Measurements from ENCODE around the gene MVK. TPM values are rescaled to one million over a fixed set of nuclear protein-coding genes. Genes with fewer than 3 reads are reported as not detected.

MVK gene
- polyA plus RNA-seq, 2 donors = 52.3 to 82.3 TPM

DNA sequence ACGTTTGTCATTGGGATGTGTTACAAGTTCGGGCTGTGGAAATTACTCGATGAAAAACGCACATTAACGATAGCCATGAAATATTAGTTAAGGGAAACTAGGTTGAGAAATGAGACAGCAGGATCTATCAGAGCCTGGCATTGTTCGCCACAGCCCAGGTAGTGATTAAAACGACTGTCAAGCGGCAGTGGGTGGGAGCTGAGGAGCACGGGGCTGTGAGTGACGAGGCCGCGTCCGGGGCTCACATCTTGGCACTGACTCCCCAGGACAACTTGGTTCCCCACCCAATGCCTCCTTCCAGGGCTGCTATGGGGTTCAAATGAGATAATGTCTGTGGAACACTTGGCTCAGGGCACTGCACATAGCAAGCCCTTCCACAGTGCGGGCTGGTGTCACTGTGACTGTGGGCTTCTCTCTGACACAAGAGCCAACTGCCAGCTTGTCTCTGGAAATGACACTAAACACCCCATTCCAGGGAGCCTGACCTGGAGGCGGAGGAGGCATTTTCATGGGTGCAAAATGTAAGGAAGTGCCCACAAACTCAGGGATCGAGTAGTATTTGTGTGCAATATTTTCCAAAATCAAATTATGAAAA lies 19.6 kb upstream of the MVK start:
- 47 to 57% methylated on average over 16 of the region's 16 CpGs for WGBS, 2 donors
- H3K27me3 ChIP-seq (ENCODE audit: control insufficient read depth in 1 of 2, insufficient read depth in 2 of 2, low read length in 2 of 2) = no peaks in the 10 kb centered on the region
- no peak overlapping the region for H3K27ac ChIP-seq (ENCODE audit: low read depth in 2 of 2, low read length in 1 of 2)
- H3K4me1 ChIP-seq (ENCODE audit: control insufficient read depth in 2 of 2, insufficient read depth in 2 of 2, low read length in 1 of 2) = peaks cover 5 to 8% of the 10 kb centered on the region in 2 donors
- H3K36me3 ChIP-seq (ENCODE audit: control insufficient read depth in 2 of 2, insufficient read depth in 2 of 2, low read length in 1 of 2) = no peaks in the 10 kb centered on the region
- H3K9me3 ChIP-seq (ENCODE audit: control insufficient read depth in 2 of 2, insufficient read depth in 1 of 2, low read depth in 1 of 2, low read length in 1 of 2) = no peaks in the 10 kb centered on the region
- H3K4me3 ChIP-seq (ENCODE audit: low read depth in 1 of 2, low read length in 2 of 2) = no peak overlapping the region

DNA sequence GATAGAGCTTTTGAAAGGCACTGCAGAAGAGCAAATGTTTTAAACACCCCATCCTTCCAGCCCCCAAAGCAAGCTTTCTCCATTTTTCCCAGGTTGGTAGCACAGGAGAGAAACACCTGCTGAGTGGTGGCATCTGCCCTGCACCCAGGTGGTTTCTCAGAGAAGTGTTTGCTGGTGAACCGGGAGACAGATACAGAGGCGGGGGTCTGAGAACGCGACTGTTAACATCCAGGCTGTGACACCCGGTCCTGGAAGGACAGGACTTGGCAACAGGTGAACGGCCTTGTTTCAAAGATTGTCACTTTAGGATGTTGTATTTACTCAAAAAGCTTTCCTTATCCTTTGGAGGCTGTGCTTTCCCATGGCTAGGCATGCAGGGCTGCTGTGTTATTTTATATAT lies 18.8 kb upstream of the MVK start:
- no peaks in the 10 kb centered on the region for H3K9me3 ChIP-seq (ENCODE audit: control insufficient read depth in 2 of 2, insufficient read depth in 1 of 2, low read depth in 1 of 2, low read length in 1 of 2)
- H3K4me1 ChIP-seq (ENCODE audit: control insufficient read depth in 2 of 2, insufficient read depth in 2 of 2, low read length in 1 of 2) = peaks cover 5 to 8% of the 10 kb centered on the region in 2 donors
- WGBS, 2 donors = 59 to 62% methylated on average over 6 of the region's 6 CpGs
- H3K4me3 ChIP-seq (ENCODE audit: low read depth in 1 of 2, low read length in 2 of 2) = no peak overlapping the region
- H3K36me3 ChIP-seq (ENCODE audit: control insufficient read depth in 2 of 2, insufficient read depth in 2 of 2, low read length in 1 of 2) = peaks cover 0 to 2% of the 10 kb centered on the region in 2 donors
- H3K27ac ChIP-seq (ENCODE audit: low read depth in 2 of 2, low read length in 1 of 2) = no peak overlapping the region
- no peaks in the 10 kb centered on the region for H3K27me3 ChIP-seq (ENCODE audit: control insufficient read depth in 1 of 2, insufficient read depth in 2 of 2, low read length in 2 of 2)

- Histone ChIP-seq H3K27ac (ENCODE audit: low read depth in 2 of 2, low read length in 1 of 2) (no peak overlapping the region), H3K9me3 (ENCODE audit: control insufficient read depth in 2 of 2, insufficient read depth in 1 of 2, low read depth in 1 of 2, low read length in 1 of 2) (no peaks in the 10 kb centered on the region), H3K4me1 (ENCODE audit: control insufficient read depth in 2 of 2, insufficient read depth in 2 of 2, low read length in 1 of 2) (peaks cover 5 to 8% of the 10 kb centered on the region in 2 donors), H3K36me3 (ENCODE audit: control insufficient read depth in 2 of 2, insufficient read depth in 2 of 2, low read length in 1 of 2) (peaks cover 0 to 3% of the 10 kb centered on the region in 2 donors), H3K4me3 (ENCODE audit: low read depth in 1 of 2, low read length in 2 of 2) (no peak overlapping the region), H3K27me3 (ENCODE audit: control insufficient read depth in 1 of 2, insufficient read depth in 2 of 2, low read length in 2 of 2) (no peaks in the 10 kb centered on the region)
- 70 to 76% methylated on average over 18 of the region's 18 CpGs for WGBS, 2 donors
Observed at GRCh38 chr12:109555431-109556315, 17.9 kb upstream of the MVK start.

DNA sequence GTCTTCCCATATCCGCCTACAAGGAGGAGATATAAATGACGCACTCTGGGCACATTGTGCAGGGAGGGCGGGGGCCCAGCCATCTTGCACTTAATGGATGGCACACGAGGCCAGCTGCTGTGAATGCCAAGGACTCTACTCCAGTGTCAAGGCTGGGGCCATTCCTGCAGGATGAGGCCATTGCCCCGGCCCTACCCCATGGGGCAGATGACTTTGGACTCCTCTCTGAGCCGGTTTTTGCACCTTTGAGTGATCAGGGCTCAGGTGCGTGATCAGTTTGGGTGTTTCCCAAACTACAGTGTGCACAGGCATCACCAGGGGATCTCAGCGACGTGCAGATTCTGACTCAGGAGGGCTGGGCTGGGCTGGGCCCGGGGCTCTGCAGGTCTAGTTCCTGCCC lies 16.4 kb upstream of the MVK start:
- Histone ChIP-seq H3K4me3 (ENCODE audit: low read depth in 1 of 2, low read length in 2 of 2) (no peak overlapping the region), H3K27me3 (ENCODE audit: control insufficient read depth in 1 of 2, insufficient read depth in 2 of 2, low read length in 2 of 2) (no peaks in the 10 kb centered on the region), H3K27ac (ENCODE audit: low read depth in 2 of 2, low read length in 1 of 2) (peak overlapping the region in 1 of 2 donors; percentile 61), H3K9me3 (ENCODE audit: control insufficient read depth in 2 of 2, insufficient read depth in 1 of 2, low read depth in 1 of 2, low read length in 1 of 2) (no peaks in the 10 kb centered on the region), H3K4me1 (ENCODE audit: control insufficient read depth in 2 of 2, insufficient read depth in 2 of 2, low read length in 1 of 2) (peaks cover 5 to 8% of the 10 kb centered on the region in 2 donors), H3K36me3 (ENCODE audit: control insufficient read depth in 2 of 2, insufficient read depth in 2 of 2, low read length in 1 of 2) (peaks cover 3 to 14% of the 10 kb centered on the region in 2 donors)
- whole genome bisulfite sequencing, 2 donors = 78 to 83% methylated on average over 10 of the region's 10 CpGs

DNA sequence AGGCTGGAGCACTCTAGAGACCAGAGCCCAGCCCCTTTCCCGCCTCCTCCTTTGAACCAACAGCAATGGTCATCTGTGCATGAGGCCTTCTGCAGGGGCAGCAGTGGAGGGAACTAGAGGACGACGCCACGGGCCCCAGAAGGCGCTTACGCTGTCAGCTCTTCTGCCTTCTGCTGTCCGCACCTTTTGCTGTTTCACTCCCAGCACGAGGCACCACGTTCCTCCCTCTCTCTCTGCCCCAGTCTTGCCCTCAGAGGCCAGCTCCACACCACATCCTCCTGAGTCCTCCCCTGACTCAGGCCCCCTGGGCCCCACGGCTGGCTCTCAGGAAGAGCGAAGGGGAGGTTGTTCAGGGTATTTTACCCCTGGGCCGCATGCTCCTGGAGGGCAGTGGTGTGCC lies 15.8 kb upstream of the MVK start:
- Histone ChIP-seq H3K27ac (ENCODE audit: low read depth in 2 of 2, low read length in 1 of 2) (peak overlapping the region; percentile 28 to 74), H3K4me3 (ENCODE audit: low read depth in 1 of 2, low read length in 2 of 2) (no peak overlapping the region), H3K4me1 (ENCODE audit: control insufficient read depth in 2 of 2, insufficient read depth in 2 of 2, low read length in 1 of 2) (peaks cover 5 to 8% of the 10 kb centered on the region in 2 donors), H3K36me3 (ENCODE audit: control insufficient read depth in 2 of 2, insufficient read depth in 2 of 2, low read length in 1 of 2) (peaks cover 6 to 14% of the 10 kb centered on the region in 2 donors), H3K9me3 (ENCODE audit: control insufficient read depth in 2 of 2, insufficient read depth in 1 of 2, low read depth in 1 of 2, low read length in 1 of 2) (no peaks in the 10 kb centered on the region), H3K27me3 (ENCODE audit: control insufficient read depth in 1 of 2, insufficient read depth in 2 of 2, low read length in 2 of 2) (no peaks in the 10 kb centered on the region)
- 82 to 86% methylated on average over 12 of the region's 12 CpGs for WGBS, 2 donors

- H3K27ac ChIP-seq (ENCODE audit: low read depth in 2 of 2, low read length in 1 of 2) = peak overlapping the region in 1 of 2 donors; percentile 74
- H3K4me1 ChIP-seq (ENCODE audit: control insufficient read depth in 2 of 2, insufficient read depth in 2 of 2, low read length in 1 of 2) = peaks cover 5 to 8% of the 10 kb centered on the region in 2 donors
- H3K9me3 ChIP-seq (ENCODE audit: control insufficient read depth in 2 of 2, insufficient read depth in 1 of 2, low read depth in 1 of 2, low read length in 1 of 2) = no peaks in the 10 kb centered on the region
- WGBS, 2 donors = 86 to 92% methylated on average over 25 of the region's 25 CpGs
- no peaks in the 10 kb centered on the region for H3K27me3 ChIP-seq (ENCODE audit: control insufficient read depth in 1 of 2, insufficient read depth in 2 of 2, low read length in 2 of 2)
- H3K4me3 ChIP-seq (ENCODE audit: low read depth in 1 of 2, low read length in 2 of 2) = no peak overlapping the region
- peaks cover 6 to 22% of the 10 kb centered on the region in 2 donors for H3K36me3 ChIP-seq (ENCODE audit: control insufficient read depth in 2 of 2, insufficient read depth in 2 of 2, low read length in 1 of 2)
Observed at GRCh38 chr12:109558374-109559199, 15.0 kb upstream of the MVK start.

GRCh38 chr12:109559200-109559505 lies 14.4 kb upstream of the MVK start:
- Histone ChIP-seq H3K4me3 (ENCODE audit: low read depth in 1 of 2, low read length in 2 of 2) (no peak overlapping the region), H3K27me3 (ENCODE audit: control insufficient read depth in 1 of 2, insufficient read depth in 2 of 2, low read length in 2 of 2) (no peaks in the 10 kb centered on the region), H3K9me3 (ENCODE audit: control insufficient read depth in 2 of 2, insufficient read depth in 1 of 2, low read depth in 1 of 2, low read length in 1 of 2) (no peaks in the 10 kb centered on the region), H3K27ac (ENCODE audit: low read depth in 2 of 2, low read length in 1 of 2) (no peak overlapping the region), H3K4me1 (ENCODE audit: control insufficient read depth in 2 of 2, insufficient read depth in 2 of 2, low read length in 1 of 2) (peaks cover 5 to 8% of the 10 kb centered on the region in 2 donors), H3K36me3 (ENCODE audit: control insufficient read depth in 2 of 2, insufficient read depth in 2 of 2, low read length in 1 of 2) (peaks cover 6 to 26% of the 10 kb centered on the region in 2 donors)
- 89 to 97% methylated on average over 6 of the region's 6 CpGs for WGBS, 2 donors

DNA sequence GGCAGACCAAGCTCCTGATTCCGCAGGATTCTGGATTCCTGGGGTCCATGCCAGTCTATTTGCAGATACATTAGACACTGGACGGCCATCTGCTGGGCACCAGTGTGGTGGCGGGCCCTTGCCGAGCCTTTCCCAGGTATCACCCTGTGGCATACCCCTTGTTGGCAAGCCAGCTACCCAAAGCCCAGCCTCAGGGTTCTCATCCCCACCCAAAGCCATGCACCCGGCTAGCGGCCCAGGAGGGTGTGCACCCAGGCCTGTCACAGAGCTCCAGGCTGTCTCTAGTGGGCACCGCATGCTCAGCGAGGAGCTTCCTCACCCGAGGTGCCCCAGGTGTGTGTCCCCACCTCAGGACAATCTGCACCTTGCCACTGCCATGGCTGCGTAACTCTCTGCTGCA lies 14.0 kb upstream of the MVK start:
- H3K4me3 ChIP-seq (ENCODE audit: low read depth in 1 of 2, low read length in 2 of 2) = no peak overlapping the region
- no peak overlapping the region for H3K27ac ChIP-seq (ENCODE audit: low read depth in 2 of 2, low read length in 1 of 2)
- H3K27me3 ChIP-seq (ENCODE audit: control insufficient read depth in 1 of 2, insufficient read depth in 2 of 2, low read length in 2 of 2) = no peaks in the 10 kb centered on the region
- WGBS, 2 donors = 90 to 95% methylated on average over 10 of the region's 10 CpGs
- peaks cover 5 to 8% of the 10 kb centered on the region in 2 donors for H3K4me1 ChIP-seq (ENCODE audit: control insufficient read depth in 2 of 2, insufficient read depth in 2 of 2, low read length in 1 of 2)
- no peaks in the 10 kb centered on the region for H3K9me3 ChIP-seq (ENCODE audit: control insufficient read depth in 2 of 2, insufficient read depth in 1 of 2, low read depth in 1 of 2, low read length in 1 of 2)
- H3K36me3 ChIP-seq (ENCODE audit: control insufficient read depth in 2 of 2, insufficient read depth in 2 of 2, low read length in 1 of 2) = peaks cover 6 to 26% of the 10 kb centered on the region in 2 donors

- Histone ChIP-seq H3K27me3 (ENCODE audit: control insufficient read depth in 1 of 2, insufficient read depth in 2 of 2, low read length in 2 of 2) (no peaks in the 10 kb centered on the region), H3K4me3 (ENCODE audit: low read depth in 1 of 2, low read length in 2 of 2) (no peak overlapping the region), H3K36me3 (ENCODE audit: control insufficient read depth in 2 of 2, insufficient read depth in 2 of 2, low read length in 1 of 2) (peaks cover 6 to 36% of the 10 kb centered on the region in 2 donors), H3K27ac (ENCODE audit: low read depth in 2 of 2, low read length in 1 of 2) (no peak overlapping the region), H3K9me3 (ENCODE audit: control insufficient read depth in 2 of 2, insufficient read depth in 1 of 2, low read depth in 1 of 2, low read length in 1 of 2) (no peaks in the 10 kb centered on the region), H3K4me1 (ENCODE audit: control insufficient read depth in 2 of 2, insufficient read depth in 2 of 2, low read length in 1 of 2) (peaks cover 5% of the 10 kb centered on the region in 2 donors)
- 88 to 91% methylated on average over 30 of the region's 30 CpGs for WGBS, 2 donors
Observed at GRCh38 chr12:109560867-109561710, 12.5 kb upstream of the MVK start.
